Activated naive CD8-positive, alpha-beta T cell treated with anti-CD3 and anti-CD28 coated beads, Interleukin-2, amount 50 U/mL, for 16 hours (primary cell): Measurements from ENCODE around the gene TPD52L1.
"Not testable (repeated sequence)": the region's sequence is repeated elsewhere in the genome, so short reads cannot be mapped to it uniquely, and the experiment has no call there.

Source experiments
- DNase-seq: peaks from one replicate; pipeline ENCODE4 v3.0.0-alpha.2; 2020; ENCODE audit warnings: low read depth, low spot score

TPD52L1 gene

DNA sequence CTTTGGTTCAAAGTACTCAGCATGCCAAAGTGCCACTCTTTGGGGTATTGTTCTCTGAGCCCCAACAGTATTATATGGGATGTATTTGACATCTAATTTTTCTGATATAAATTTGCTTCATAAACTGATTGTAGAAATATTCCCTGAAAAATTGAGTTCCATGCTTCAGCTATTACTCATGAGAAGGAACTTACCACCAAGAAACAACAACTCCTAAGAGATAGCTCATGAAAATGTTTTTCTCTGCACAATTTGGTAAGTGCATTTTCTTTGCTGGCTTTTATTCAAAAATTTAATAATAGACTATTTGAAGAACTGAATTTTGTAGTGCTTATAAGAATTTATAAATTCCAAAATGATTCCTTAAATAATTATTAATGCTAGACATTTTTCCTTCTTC, 12.8 kb upstream of the TPD52L1 start:
- no peak for DNase-seq

DNA sequence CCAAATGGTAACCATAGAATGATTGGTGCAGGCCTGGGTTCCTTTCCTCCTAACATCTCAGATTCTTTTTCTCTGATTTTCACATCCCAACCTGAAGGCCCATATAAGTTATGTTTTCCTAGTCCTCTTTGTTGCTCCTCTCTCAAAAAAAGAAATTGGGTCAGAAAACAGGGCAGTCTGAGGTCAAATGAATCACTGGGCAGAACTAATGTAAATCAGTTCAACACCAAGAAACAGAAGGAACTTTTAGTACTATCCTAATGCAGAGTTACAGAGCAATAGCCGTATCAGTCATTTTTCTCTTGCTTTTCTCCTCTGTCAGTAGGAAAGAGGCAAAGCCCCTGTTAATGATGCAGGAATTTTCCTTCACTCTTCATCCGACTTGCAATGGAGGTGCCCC, 11.0 kb upstream of the TPD52L1 start:
- no peak for DNase-seq

DNA sequence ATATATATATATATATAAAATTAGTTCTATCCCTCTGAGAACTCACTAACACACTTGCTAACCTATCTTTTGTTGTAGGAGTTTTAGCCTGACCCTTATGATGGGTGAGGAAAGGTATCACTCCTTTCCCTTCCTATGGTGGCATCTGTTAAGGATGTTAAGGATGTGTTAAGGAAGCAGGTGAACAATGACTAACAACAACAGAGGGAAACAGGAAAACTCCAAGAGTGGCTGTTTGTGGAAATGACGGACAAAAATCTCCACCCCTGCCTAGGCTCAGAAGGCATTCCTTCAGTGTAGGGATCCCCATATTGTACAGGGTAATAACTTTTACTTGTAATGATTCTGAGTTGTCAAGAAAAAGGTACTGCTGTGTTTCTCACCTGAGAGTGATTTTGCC, 8.8 kb upstream of the TPD52L1 start:
- no peak for DNase-seq

DNA sequence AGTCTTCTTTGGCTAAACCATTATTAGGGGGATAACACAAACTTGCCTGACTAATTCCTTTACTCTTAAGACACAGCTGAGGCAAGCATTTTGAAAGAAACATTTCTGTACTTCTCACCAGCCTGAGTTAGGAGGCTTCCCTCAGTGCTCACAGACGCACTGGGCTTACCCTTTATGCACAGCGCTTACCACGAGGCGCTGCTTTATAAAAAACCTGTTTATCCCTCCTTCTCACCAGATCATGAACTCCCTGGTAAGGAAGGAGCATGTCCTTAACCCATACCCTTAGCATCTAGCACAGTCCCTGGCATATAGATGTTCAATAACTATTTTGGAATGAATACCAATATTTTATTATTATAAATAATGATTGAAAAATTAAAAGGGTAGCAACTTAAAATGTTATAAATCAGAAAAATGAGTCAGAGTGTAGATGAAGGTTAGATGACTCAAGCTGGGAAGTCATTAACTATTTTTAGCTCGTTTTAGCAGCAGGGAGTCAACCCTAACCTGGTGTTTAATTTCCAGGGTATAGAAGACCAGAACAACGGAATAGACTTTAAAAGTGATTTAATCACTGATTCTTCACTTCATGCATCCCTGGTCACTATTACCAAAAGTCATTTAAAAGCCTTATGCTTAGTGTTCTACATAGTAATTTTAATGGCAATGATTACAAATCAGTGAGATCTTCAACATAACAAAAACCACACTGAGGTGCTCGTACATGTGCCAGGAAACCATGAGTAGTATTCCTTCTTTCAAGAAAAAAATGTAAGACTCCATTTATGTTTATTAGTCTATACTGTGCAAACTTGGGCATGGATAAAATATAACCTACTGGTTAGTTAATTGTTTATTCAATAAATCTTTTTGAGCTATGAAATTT, 4.1 kb upstream of the TPD52L1 start:
- DNase-seq: no peak

DNA sequence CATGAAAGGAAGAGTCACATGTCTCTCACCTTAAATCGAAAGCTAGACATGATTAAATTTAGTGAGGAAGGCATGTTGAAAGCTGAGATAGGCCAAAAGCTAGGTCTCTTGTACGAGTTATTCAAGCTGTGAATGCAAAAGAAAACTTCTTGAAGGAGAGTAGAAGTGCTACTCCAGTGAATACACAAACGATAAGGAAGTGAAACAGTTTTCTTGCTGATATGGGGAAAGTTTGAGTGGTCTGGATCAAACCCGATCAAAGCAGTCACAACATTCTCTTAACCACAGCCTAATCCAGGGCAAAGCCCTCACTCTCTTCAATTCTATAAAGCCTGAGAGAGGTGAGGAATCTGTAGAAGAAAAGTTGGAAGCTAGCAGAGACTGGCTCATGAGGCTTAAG, 1.9 kb upstream of the TPD52L1 start:
- DNase-seq: no peak

DNA sequence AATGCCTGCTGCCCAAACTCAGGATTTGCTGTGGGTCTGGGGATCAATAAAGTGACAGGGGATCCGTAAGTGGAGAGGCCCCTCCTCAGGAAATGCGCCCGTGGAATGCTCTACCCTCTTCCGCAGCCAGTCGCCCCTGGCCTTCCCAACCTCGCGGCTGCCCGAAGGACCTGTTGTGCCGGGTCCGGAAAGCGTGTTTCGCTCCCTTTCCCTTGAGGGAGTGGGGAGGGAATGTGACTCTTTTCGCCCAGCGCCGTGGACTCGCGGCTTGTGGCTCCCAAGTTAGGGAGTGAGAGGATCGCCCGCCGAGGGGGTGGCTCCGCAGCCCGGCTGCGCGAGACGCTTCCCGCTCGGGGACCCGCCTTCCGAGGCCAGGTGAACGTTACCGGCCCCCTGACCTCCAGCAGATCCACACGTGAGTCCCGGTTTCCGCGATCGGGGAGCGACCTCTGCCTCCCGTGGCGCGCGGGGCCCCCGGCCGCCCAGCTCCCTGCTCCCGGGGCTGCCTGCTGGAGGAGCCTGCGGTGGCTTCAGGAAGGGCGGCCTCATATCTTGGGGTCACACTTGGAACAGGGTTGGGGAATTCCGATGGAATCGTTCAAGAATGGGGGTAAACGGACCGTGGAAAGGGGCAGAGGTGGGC, 666 bp downstream of the TPD52L1 start:
- no peak for DNase-seq

DNA sequence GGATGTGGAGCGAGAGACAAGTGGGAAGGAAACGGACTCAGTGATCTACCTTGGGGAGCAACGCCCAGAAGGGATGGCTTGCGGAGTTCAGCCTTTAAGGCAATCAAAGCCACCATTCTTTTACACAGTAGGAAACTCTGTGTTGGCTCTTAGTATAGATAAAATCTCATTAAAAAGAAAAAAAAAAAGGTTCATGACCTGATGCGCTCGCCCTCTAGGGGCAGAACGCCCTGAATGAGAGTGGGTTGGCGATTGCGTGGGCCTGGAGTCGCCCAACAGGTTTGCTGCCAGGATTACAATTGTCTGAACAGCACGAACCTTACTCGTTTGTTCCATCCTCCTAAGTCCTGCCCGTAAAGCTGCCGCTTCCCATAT, 1.2 kb downstream of the TPD52L1 start:
- DNase-seq: no peak

DNA sequence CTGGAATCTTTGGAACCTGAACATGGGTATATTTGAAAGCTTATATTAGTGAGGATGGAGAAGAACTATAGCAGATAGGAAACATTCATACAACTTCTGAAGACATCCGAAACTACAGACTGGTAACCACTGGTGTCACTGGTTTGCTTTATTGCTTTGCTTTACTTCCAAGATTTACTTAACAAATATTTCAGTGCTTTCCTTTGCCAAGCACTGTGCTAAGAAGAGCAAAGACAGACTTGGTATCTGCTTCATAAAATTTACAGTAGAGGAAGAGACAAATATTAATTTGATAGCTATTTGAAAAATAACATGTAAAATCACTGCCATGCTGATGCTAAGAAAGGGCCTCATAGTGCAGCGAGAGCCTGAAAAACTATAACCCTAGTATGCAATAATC, 1.8 kb downstream of the TPD52L1 start:
- no peak for DNase-seq

DNA sequence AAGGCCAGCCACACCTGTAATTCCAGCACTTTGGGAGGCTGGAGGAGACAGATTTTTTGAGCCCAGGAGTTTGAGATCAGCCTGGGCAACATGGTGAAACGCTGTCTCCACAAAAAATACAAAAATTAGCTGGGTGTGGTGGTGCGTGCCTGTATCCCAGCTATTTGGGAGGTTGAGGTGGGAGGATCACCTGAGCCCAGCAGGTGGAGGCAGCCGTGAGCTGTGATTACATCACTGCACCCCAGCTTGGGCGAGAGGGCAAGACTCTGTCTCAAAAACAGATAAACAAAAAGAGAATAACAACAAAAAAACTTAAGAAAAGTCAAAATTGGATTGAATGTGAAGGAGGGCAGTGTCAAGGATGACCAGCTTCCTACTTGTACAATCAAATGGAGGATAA, 2.9 kb downstream of the TPD52L1 start:
- DNase-seq: no peak

DNA sequence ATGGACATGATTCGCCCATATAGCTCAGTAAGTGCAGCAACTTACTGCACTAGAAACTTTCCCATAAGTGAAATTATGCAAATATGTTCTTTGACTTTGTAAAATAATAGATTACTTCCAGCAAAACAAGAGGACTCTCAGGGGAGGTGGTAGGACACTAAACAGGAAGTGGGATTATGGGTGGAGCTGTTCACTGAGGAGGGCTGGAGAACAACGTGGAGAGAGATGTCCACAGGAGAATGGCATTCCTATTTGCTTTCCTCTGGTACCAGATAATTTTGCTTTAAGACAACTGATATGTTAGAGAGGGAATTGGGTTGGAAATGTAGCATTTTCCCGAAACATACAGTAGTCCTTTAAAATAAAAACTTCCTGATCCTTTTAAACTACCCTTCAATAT, 3.7 kb downstream of the TPD52L1 start:
- DNase-seq: no peak

DNA sequence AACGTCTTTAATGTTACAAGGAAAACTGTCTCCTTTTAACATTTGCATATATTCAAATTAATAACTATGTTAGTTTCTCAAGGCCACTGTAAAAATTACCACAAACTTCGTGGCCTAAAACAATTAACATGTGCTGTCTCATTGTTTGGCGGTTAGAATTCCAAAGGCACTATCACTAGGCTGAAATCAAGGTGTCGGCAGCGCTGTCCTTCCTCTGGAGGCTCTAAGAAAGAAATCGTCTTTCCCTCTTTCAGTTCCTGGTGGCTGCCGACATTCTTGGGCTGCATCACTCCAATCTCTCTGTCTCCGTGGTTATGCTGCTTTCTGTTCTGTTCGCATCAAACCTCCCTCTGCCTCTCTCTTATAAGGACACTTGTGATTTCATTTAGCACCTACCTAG, 4.2 kb downstream of the TPD52L1 start:
- DNase-seq: no peak

DNA sequence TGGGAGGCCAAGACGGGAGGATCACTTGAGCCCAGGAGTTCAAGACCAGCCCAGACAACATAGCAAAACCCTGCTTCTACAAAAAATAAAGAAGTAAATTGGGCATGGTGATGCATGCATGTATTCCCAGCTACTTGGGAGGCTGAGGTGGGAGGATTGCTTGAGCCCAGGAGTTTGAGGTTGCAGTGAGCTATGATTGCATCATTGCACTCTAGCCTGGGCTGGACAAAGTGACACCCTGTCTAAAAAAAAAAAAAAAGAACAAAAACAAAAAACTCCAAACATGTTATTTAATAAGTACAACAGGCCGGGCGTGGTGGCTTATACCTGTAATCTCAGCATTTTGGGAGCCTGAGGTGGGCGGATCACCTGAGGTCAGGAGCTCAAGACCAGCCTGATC, 9.8 kb downstream of the TPD52L1 start:
- not testable (repeated sequence) for DNase-seq

DNA sequence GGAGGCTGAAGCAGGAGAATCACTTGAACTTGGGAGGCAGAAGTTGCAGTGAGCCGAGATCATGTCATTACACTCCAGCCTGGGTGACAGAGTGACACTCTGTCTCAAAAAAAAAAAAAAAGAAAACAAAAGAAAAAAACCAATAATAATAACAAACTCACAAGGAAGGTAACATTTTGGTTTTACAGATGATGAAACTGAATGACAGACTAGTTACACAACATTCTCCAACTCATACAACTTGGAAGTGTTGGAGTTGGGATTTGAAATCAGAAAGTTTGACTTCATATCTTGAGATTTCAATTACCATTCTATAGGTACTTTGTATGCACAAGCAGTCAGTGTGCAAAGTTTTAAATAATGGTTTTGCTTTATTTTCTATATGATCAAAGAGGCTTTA, 10.2 kb downstream of the TPD52L1 start:
- DNase-seq: no peak

DNA sequence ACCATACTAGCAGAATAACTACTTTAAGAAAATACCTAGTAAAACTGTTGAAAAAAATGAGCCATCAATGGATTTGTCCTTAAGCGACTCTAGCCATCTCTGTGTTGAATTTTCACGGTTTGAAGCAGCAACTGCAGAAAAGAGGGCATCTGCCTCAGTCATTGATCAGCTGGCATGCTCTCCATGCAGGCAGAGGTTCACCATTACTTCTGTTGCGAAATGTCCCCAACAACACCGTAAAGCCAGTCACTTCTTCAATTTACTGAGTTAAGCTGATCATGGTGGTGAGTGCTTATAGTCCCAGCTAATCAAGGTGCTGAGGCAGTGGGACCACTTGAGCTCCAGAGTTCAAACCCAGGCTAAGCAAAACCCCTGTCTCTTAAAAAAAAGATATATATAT, 11.1 kb downstream of the TPD52L1 start:
- DNase-seq: no peak

DNA sequence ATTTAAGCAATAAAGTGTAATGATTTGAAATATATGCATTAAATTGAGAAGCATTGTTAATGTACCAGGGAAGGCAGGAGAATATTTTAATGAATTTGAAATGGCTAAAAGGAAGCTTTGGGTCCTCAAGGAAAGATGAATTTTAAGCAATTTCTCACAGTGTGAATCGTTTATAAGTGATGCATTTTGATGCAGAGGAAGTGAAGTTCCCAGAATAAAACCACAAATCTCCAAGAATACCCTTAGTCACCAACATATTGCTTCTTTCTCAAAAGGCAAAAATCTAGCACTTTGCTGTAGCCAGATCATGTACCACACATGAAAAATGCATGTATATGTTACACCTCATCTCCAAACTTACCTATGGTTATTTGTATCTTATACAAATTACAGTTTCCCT, 11.7 kb downstream of the TPD52L1 start:
- no peak for DNase-seq

DNA sequence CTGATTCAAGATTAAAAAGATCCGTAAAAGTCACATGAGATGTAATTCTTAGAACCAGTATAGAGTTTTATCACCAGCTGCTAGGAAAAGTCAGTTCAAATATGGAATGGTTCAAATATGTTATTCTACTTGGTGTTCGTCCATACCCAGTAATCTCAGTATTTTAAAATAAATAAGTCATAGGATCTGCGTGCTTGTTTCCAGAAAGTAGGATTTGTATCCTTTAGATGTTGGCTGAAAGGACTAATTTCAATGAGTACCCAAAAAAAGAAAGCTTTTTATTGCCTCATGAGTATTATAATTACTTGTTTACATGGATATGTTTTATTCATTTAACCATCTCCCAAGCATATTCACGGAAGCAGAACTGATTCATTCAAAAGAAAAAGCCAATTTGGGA, 12.2 kb downstream of the TPD52L1 start:
- no peak for DNase-seq

DNA sequence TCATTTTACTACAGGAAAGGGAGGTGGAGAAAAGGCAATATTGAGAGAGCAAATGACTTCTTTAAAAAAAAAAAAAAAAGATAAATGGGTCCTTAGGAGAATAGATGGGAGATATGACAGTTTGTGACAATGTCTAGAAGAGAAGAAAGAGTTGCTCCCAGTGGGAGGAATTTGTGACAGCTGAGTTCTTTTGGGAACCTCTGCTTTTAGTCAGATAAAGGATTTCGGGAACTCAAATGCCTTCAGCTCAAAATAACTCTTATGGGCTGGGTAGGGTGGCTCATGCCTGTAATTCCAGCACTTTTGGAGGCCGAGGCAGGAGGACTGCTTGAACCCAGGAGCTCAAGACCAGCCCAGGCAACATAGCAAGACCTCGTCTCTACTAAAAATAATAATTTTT, 13.1 kb downstream of the TPD52L1 start:
- no peak for DNase-seq

DNA sequence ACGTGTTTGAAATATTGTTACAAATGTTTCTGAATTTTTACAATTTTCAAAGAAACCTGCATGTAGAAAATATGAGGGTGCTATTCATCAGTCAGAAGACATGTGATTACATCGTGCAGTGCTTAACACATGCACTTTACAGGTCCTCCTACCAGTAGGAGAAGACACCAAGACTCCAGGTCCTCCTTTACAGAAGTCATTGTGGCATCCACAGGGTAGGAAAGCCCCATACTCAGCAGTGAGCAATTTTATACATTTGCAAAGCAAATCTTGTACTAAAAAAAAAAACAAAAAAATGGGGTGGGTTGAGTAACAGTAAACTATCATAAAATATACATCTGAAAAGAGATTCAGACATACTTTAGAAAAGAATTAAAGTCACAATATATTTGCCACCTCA, 14.0 kb downstream of the TPD52L1 start:
- no peak for DNase-seq

DNA sequence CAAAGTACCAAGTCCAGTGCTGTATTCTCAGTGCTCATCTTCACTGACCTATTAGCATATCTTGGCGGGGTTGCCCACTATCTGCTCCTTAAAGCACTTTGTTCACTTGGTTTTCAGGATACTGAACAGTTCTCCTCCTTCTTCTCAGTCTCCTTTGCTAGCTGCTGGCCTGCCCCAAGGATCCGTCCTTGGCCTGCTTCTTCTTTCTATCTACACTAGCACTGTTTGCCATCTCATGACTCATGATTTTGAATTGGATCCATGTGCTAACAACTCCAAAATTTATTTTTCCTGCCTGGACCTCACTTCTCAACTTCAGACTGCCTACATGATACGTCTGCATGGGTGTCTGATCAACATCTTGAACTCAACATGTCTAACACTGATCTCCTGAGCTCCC, 15.5 kb downstream of the TPD52L1 start:
- no peak for DNase-seq

DNA sequence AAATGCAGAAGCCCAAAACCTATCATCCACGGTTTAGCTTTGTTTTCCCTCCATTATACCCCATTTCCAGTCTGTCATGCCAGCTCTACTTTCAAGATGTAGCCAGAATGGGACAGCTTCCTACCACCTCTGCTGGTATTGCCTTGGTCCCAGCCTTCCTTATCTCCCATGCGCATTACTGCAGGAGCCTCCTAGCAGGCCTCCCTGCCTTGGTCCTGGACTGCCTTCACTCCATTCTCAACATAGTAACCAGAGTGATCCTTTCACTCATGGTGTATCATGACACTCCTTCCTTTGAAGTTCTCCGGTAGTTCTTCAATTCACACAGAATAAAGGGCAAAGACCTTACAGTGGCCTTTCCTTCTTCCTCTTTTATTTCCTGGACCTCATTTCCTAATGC, 15.9 kb downstream of the TPD52L1 start:
- DNase-seq: no peak

DNA sequence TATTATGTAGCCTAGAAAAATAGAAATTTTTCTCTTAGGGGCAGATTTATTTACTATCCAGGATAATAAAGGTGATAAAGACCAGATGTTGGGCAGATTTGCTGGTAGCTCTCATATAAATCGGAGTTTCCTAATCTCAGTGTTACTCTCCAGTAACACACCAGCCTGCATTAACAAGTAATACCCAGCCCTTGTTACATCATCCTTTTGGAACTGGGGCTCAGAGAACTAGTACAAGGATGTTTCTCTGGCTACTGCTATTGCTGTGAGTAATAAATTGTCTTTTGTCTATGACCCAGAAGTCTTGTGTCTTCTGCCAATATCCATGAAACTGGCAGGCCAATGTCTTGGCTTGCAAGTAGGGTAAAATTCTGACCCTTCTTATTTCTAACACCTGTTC, 16.8 kb downstream of the TPD52L1 start:
- DNase-seq: no peak

DNA sequence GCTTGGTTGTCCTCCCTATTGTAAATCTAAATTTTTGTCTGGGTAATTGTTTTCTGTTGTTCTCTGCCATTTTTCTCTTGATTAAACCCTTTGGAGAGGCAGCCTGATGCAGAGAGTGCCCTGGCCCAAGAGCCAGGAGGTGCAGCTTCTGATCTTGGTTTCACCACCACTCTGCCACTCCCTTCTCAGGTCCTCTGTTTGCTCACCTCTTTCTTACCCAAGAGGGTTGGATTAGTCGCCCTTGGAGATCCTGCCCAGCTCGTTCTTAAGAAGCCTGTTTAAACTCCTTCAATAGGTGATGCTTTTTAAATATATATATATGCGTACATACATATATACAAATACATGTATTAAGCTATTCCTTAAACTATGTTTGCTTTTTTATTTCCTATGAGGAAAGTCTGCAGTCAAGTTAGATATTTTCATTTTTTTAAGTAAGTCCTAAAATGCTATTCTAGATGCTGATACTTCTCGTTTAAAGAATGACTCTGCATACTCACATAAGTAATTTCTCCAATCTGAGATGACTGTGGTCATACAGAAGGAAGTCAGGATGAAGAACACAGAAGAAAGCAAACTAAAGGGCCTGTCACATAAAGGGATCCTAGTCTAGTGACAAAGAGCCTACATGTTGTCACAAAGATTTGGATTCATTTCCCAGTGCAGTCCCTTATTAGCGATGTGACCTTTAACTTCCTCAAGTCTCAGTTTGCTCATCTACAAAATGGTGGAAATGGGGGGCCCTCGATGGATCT, 19.9 kb downstream of the TPD52L1 start:
- DNase-seq: no peak

DNA sequence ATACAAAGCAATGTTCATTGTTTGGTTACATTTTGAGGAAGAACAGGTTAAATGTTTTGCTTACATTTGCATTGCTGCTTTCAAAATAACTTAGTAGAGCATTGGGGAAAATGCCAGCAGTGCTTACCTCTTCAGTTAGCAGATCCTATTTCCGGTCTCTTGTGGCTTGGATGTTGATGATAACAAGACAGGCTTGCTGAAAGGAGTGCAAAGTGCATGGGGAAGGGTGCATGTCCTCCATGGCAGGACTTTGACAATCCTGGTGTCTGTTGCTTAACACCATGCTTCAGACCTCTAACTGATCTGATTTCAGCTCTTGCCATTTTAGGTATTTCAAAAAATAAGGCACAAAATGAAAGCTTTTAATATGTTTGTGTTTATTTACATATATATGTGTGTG, 21.1 kb downstream of the TPD52L1 start:
- no peak for DNase-seq
